Effector memory CD8-positive, alpha-beta T cell (primary cell): ENCODE data around the gene SMIM22.

ENCODE experiments used
- ATAC-seq: fragments of 150-1000 bp; cut with Tn5 transposase; replicated peaks from 2 replicates; pipeline ENCODE4 v1.10.0; 2021; ENCODE audit warnings: mild to moderate bottlenecking, moderate library complexity
- DNase-seq, 3 experiments: peaks; one replicate each; pipeline ENCODE4 v3.0.0; 2021
- H3K27ac Mint-ChIP-seq, 2 donors: one replicate each; pipeline ENCODE4 v1.8.0; 2022; ENCODE audit warnings: mild to moderate bottlenecking in 2 of 2, mixed read lengths in 2 of 2, moderate library complexity in 2 of 2
- H3K27me3 Mint-ChIP-seq, 2 donors: one replicate each; pipeline ENCODE4 v1.8.0; 2022; ENCODE audit warnings: mixed read lengths in 2 of 2
- H3K36me3 Mint-ChIP-seq: one replicate; pipeline ENCODE4 v1.8.0; 2022; ENCODE audit warnings: mild to moderate bottlenecking, moderate library complexity, mixed read lengths; ENCODE audit not compliant: insufficient read depth
- H3K4me1 Mint-ChIP-seq, 2 donors: one replicate each; pipeline ENCODE4 v1.8.0; 2022; ENCODE audit warnings: low read depth in 2 of 2, mixed read lengths in 2 of 2
- H3K4me3 Mint-ChIP-seq, 2 donors: one replicate each; pipeline ENCODE4 v1.8.0; 2022; ENCODE audit warnings: mild to moderate bottlenecking in 2 of 2, mixed read lengths in 2 of 2, moderate library complexity in 2 of 2
- H3K9me3 Mint-ChIP-seq, 2 donors: one replicate each; pipeline ENCODE4 v1.8.0; 2022; ENCODE audit warnings: mixed read lengths in 2 of 2

The SMIM22 gene

GRCh38 chr16:4830408-4830807, 35.2 kb downstream of the SMIM22 start:
- Mint-ChIP-seq H3K36me3 (peaks cover 79% of the 10 kb centered on the region), H3K4me1 (no peaks in the 10 kb centered on the region), H3K9me3 (no peaks in the 10 kb centered on the region), H3K27me3 (no peaks in the 10 kb centered on the region), H3K4me3 (no peak overlapping the region), H3K27ac (peak overlapping the region; percentile 2 to 30)
- ATAC-seq (no peak), DNase-seq (no peak)

GRCh38 chr16:4831616-4832015, 36.4 kb downstream of the SMIM22 start:
- DNase-seq (no peak), ATAC-seq (no peak)
- Mint-ChIP-seq H3K4me3 (no peak overlapping the region), H3K27me3 (no peaks in the 10 kb centered on the region), H3K9me3 (no peaks in the 10 kb centered on the region), H3K36me3 (peaks cover 76% of the 10 kb centered on the region), H3K4me1 (peaks cover 0 to 3% of the 10 kb centered on the region in 2 donors), H3K27ac (no peak overlapping the region)

- Mint-ChIP-seq H3K27ac (no peak overlapping the region), H3K4me3 (no peak overlapping the region)
Measured at GRCh38 chr16:4832698-4833343, 37.7 kb downstream of the SMIM22 start.

GRCh38 chr16:4833584-4833983, 38.4 kb downstream of the SMIM22 start:
- Mint-ChIP-seq H3K9me3 (no peaks in the 10 kb centered on the region), H3K4me3 (no peak overlapping the region), H3K36me3 (peaks cover 74% of the 10 kb centered on the region), H3K4me1 (peaks cover 0 to 7% of the 10 kb centered on the region in 2 donors), H3K27me3 (no peaks in the 10 kb centered on the region), H3K27ac (no peak overlapping the region)
- ATAC-seq (peak; percentile 8), DNase-seq (no peak)

More at GRCh38 chr16:4832698-4833343, 37.7 kb downstream of the SMIM22 start:
- no peaks in the 10 kb centered on the region for H3K9me3 Mint-ChIP-seq
- no peaks in the 10 kb centered on the region for H3K27me3 Mint-ChIP-seq
- DNase-seq = no peak
- no peak for ATAC-seq
- peaks cover 74% of the 10 kb centered on the region for H3K36me3 Mint-ChIP-seq
- peaks cover 0 to 7% of the 10 kb centered on the region in 2 donors for H3K4me1 Mint-ChIP-seq

- no peaks in the 10 kb centered on the region for H3K9me3 Mint-ChIP-seq
Measured at GRCh38 chr16:4836727-4837126, 41.6 kb downstream of the SMIM22 start.

GRCh38 chr16:4837733-4838501, 42.7 kb downstream of the SMIM22 start:
- Mint-ChIP-seq H3K9me3 (no peaks in the 10 kb centered on the region), H3K27me3 (no peaks in the 10 kb centered on the region), H3K36me3 (peaks cover 73% of the 10 kb centered on the region), H3K27ac (peak overlapping the region in 1 of 2 donors; percentile 72), H3K4me3 (no peak overlapping the region), H3K4me1 (peaks cover 0 to 20% of the 10 kb centered on the region in 2 donors)
- DNase-seq = no peak
- no peak for ATAC-seq

More at GRCh38 chr16:4836727-4837126, 41.6 kb downstream of the SMIM22 start:
- DNase-seq = no peak
- Mint-ChIP-seq H3K36me3 (peaks cover 72% of the 10 kb centered on the region), H3K27me3 (no peaks in the 10 kb centered on the region), H3K4me3 (no peak overlapping the region), H3K27ac (peak overlapping the region in 1 of 2 donors; percentile 27), H3K4me1 (peaks cover 0 to 20% of the 10 kb centered on the region in 2 donors)
- no peak for ATAC-seq

- H3K4me3 Mint-ChIP-seq = no peak overlapping the region
- ATAC-seq (no peak), DNase-seq (no peak)
- no peaks in the 10 kb centered on the region for H3K9me3 Mint-ChIP-seq
- H3K27ac Mint-ChIP-seq = no peak overlapping the region
- H3K4me1 Mint-ChIP-seq = peaks cover 0 to 20% of the 10 kb centered on the region in 2 donors
- no peaks in the 10 kb centered on the region for H3K27me3 Mint-ChIP-seq
- H3K36me3 Mint-ChIP-seq = peaks cover 81% of the 10 kb centered on the region
Measured at GRCh38 chr16:4839942-4840341, 44.8 kb downstream of the SMIM22 start.

GRCh38 chr16:4840984-4841383, 45.8 kb downstream of the SMIM22 start:
- Mint-ChIP-seq H3K9me3 (no peaks in the 10 kb centered on the region), H3K4me1 (peaks cover 6 to 29% of the 10 kb centered on the region in 2 donors), H3K27ac (no peak overlapping the region), H3K27me3 (no peaks in the 10 kb centered on the region), H3K36me3 (peaks cover 83% of the 10 kb centered on the region), H3K4me3 (no peak overlapping the region)
- no peak for ATAC-seq
- no peak for DNase-seq
